Loucy (cell line): ENCODE data around the gene LRRC25.

Source experiments
- H2AFZ ChIP-seq: fragments of 200-600 bp; sonication (generic); 2 replicates; pipeline ENCODE4 v1.6.0; 2016; ENCODE audit warnings: antibody characterized with exemption, mild to moderate bottlenecking, low read length, moderate library complexity
- H3F3A ChIP-seq: fragments of 200-600 bp; 2 replicates; pipeline ENCODE4 v1.6.0; 2016; ENCODE audit warnings: antibody characterized with exemption, low read depth, mild to moderate bottlenecking
- H3K27me3 ChIP-seq: fragments of 200-600 bp; sonication (generic); 2 replicates; pipeline ENCODE4 v1.6.1; 2014; ENCODE audit warnings: low read length, mild to moderate bottlenecking; ENCODE audit not compliant: insufficient read depth, poor library complexity, severe bottlenecking
- H3K36me3 ChIP-seq: fragments of 200-600 bp; sonication (generic); 2 replicates; pipeline ENCODE4 v1.6.1; 2016; ENCODE audit warnings: low read length; ENCODE audit not compliant: insufficient read depth
- H3K4me1 ChIP-seq: fragments of 200-600 bp; sonication (generic); 2 replicates; pipeline ENCODE4 v1.5.1; 2014; ENCODE audit warnings: low read length, mild to moderate bottlenecking; ENCODE audit not compliant: insufficient read depth, poor library complexity, severe bottlenecking
- H3K4me2 ChIP-seq: fragments of 200-600 bp; sonication (generic); 2 replicates; pipeline ENCODE4 v1.6.0; 2014; ENCODE audit warnings: antibody characterized with exemption, low read length, low read depth, mild to moderate bottlenecking; ENCODE audit not compliant: poor library complexity, severe bottlenecking
- H3K4me3 ChIP-seq: fragments of 200-600 bp; sonication (generic); 2 replicates; pipeline ENCODE4 v1.5.1; 2014; ENCODE audit warnings: low read length, mild to moderate bottlenecking, mixed read lengths; ENCODE audit not compliant: poor library complexity, severe bottlenecking
- H3K79me2 ChIP-seq: fragments of 200-600 bp; sonication (generic); 2 replicates; pipeline ENCODE4 v1.6.1; 2014; ENCODE audit warnings: low read length; ENCODE audit not compliant: insufficient read depth
- H3K9ac ChIP-seq: fragments of 200-600 bp; sonication (generic); 2 replicates; pipeline ENCODE4 v1.6.0; 2014; ENCODE audit warnings: mild to moderate bottlenecking, low read depth, low read length, moderate library complexity; ENCODE audit not compliant: poor library complexity, severe bottlenecking
- H3K9me2 ChIP-seq: fragments of 200-600 bp; sonication (generic); replicated peaks from 2 replicates; pipeline ENCODE4 v1.6.1; 2016; ENCODE audit warnings: low read depth, low read length, mixed read lengths
- H3K9me3 ChIP-seq: fragments of 200-600 bp; sonication (generic); 2 replicates; pipeline ENCODE4 v1.6.1; 2014; ENCODE audit warnings: mild to moderate bottlenecking, antibody characterized with exemption, low read length, low read depth; ENCODE audit not compliant: insufficient read depth
- H4K20me1 ChIP-seq: fragments of 200-600 bp; sonication (generic); 2 replicates; pipeline ENCODE4 v1.6.0; 2014; ENCODE audit warnings: antibody characterized with exemption, low read length, mild to moderate bottlenecking; ENCODE audit not compliant: insufficient read depth, poor library complexity, severe bottlenecking
- EZH2phosphoT487 ChIP-seq: fragments of 200-600 bp; IDR thresholded peaks from 2 replicates; pipeline ENCODE4 v1.6.1; 2018; ENCODE audit warnings: antibody characterized with exemption, mild to moderate bottlenecking, moderate library complexity, borderline replicate concordance
- TF ChIP-seq, protein P1 (sequence below): fragments of 200-600 bp; sonication (generic); conservative IDR thresholded peaks from 2 replicates; pipeline ENCODE4 v1.5.1; 2014; ENCODE audit warnings: mild to moderate bottlenecking, antibody characterized with exemption, low read length

Gene LRRC25

GRCh38 chr19:18390065-18390907, 7.1 kb downstream of the LRRC25 start:
- H3K4me3 ChIP-seq = no peak overlapping the region
- H3K9ac ChIP-seq = no peak overlapping the region
- H3K27me3 ChIP-seq = no peaks in the 10 kb centered on the region
- H3K4me1 ChIP-seq = no peaks in the 10 kb centered on the region
- H3K36me3 ChIP-seq = no peaks in the 10 kb centered on the region
- no peaks in the 10 kb centered on the region for H3F3A ChIP-seq
- H2AFZ ChIP-seq = no peak overlapping the region
- H4K20me1 ChIP-seq = no peaks in the 10 kb centered on the region
- TF ChIP-seq, protein P1, sequence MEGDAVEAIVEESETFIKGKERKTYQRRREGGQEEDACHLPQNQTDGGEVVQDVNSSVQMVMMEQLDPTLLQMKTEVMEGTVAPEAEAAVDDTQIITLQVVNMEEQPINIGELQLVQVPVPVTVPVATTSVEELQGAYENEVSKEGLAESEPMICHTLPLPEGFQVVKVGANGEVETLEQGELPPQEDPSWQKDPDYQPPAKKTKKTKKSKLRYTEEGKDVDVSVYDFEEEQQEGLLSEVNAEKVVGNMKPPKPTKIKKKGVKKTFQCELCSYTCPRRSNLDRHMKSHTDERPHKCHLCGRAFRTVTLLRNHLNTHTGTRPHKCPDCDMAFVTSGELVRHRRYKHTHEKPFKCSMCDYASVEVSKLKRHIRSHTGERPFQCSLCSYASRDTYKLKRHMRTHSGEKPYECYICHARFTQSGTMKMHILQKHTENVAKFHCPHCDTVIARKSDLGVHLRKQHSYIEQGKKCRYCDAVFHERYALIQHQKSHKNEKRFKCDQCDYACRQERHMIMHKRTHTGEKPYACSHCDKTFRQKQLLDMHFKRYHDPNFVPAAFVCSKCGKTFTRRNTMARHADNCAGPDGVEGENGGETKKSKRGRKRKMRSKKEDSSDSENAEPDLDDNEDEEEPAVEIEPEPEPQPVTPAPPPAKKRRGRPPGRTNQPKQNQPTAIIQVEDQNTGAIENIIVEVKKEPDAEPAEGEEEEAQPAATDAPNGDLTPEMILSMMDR = no peak
- TF ChIP-seq EZH2phosphoT487 = no peak
- no peaks in the 10 kb centered on the region for H3K79me2 ChIP-seq
- no peaks in the 10 kb centered on the region for H3K9me2 ChIP-seq
- no peak overlapping the region for H3K4me2 ChIP-seq
- H3K9me3 ChIP-seq = no peaks in the 10 kb centered on the region

GRCh38 chr19:18389726-18390064, 7.7 kb downstream of the LRRC25 start:
- H3K4me2 ChIP-seq = no peak overlapping the region
- no peak for TF ChIP-seq EZH2phosphoT487
- TF ChIP-seq, protein P1 = no peak
- no peaks in the 10 kb centered on the region for H3K36me3 ChIP-seq
- H3K9ac ChIP-seq = no peak overlapping the region
- no peaks in the 10 kb centered on the region for H3K79me2 ChIP-seq
- no peaks in the 10 kb centered on the region for H3K9me2 ChIP-seq
- H4K20me1 ChIP-seq = no peaks in the 10 kb centered on the region
- no peak overlapping the region for H3K4me3 ChIP-seq
- no peaks in the 10 kb centered on the region for H3F3A ChIP-seq
- H3K27me3 ChIP-seq = no peaks in the 10 kb centered on the region
- no peaks in the 10 kb centered on the region for H3K4me1 ChIP-seq
- H2AFZ ChIP-seq = no peak overlapping the region
- no peaks in the 10 kb centered on the region for H3K9me3 ChIP-seq

GRCh38 chr19:18388960-18389725, 8.3 kb downstream of the LRRC25 start:
- Histone ChIP-seq H4K20me1 (no peaks in the 10 kb centered on the region), H3K9me2 (no peaks in the 10 kb centered on the region), H3K4me3 (peak overlapping the region; percentile 50), H3K4me1 (no peaks in the 10 kb centered on the region), H3K27me3 (no peaks in the 10 kb centered on the region), H3K36me3 (no peaks in the 10 kb centered on the region), H2AFZ (peak overlapping the region; percentile 76; the same call in 1 of the 2 replicates), H3K9ac (no peak overlapping the region), H3K9me3 (no peaks in the 10 kb centered on the region), H3K4me2 (peak overlapping the region; percentile 55), H3K79me2 (no peaks in the 10 kb centered on the region), H3F3A (no peaks in the 10 kb centered on the region)
- TF ChIP-seq, protein P1 = no peak
- TF ChIP-seq EZH2phosphoT487 = no peak
